Umbilical cord (tissue), 1 donor: ENCODE results near the gene CD160. TPM values are rescaled to one million over a fixed set of nuclear protein-coding genes. Genes with fewer than 3 reads are reported as not detected.

Experiments
- total RNA-seq: library from RNA; depleted of rRNA; stranded (reverse); fragments of >200 nt; gene quantifications from one replicate; pipeline ENCODE4 v1.2.3, GENCODE V29; 2014; ENCODE audit warnings: low replicate concordance; ENCODE audit not compliant: insufficient read depth

CD160 gene
- total RNA-seq, 1 donor from 2014 or later, result 6.5 TPM

Other genes with a start within 250 kb of the CD160 start
- 26.0 TPM for gene GPR89A, start 111.5 kb upstream of the CD160 start, total RNA-seq
- 16.6 TPM for gene PDZK1, start 12.1 kb upstream of the CD160 start, total RNA-seq
- 29.9 TPM for gene RNF115, start 104.6 kb downstream of the CD160 start, total RNA-seq
- 23.1 TPM for gene POLR3C, start 104.7 kb downstream of the CD160 start, total RNA-seq
- gene NUDT17, start 126.1 kb downstream of the CD160 start, total RNA-seq, result 4.3 TPM
- 10.6 TPM for gene PIAS3, start 139.6 kb downstream of the CD160 start, total RNA-seq
- 0.72 TPM for gene ANKRD35, start 166.4 kb downstream of the CD160 start, total RNA-seq
- 10.6 TPM for gene ITGA10, start 190.6 kb downstream of the CD160 start, total RNA-seq
- gene PEX11B, start 199.2 kb downstream of the CD160 start, total RNA-seq, result 34.9 TPM
- gene RBM8A, start 208.0 kb downstream of the CD160 start, total RNA-seq, result 106 TPM
- 31.5 TPM for gene LIX1L, start 238.5 kb downstream of the CD160 start, total RNA-seq
- not detected for gene ANKRD34A, start 245.1 kb downstream of the CD160 start, total RNA-seq
- gene POLR3GL, start 245.2 kb downstream of the CD160 start, total RNA-seq, result 5.5 TPM